22Rv1 (cell line): ENCODE results near the gene CA10.

Experiments
- CTCF ChIP-seq: fragments of 450-650 bp; IDR thresholded peaks from 2 replicates; pipeline ENCODE4 v1.5.1; 2017; ENCODE audit warnings: mild to moderate bottlenecking
- ZFX ChIP-seq: fragments of 450-650 bp; IDR thresholded peaks from 2 replicates; pipeline ENCODE4 v1.6.1; 2017; ENCODE audit warnings: antibody characterized with exemption, borderline replicate concordance

DNA sequence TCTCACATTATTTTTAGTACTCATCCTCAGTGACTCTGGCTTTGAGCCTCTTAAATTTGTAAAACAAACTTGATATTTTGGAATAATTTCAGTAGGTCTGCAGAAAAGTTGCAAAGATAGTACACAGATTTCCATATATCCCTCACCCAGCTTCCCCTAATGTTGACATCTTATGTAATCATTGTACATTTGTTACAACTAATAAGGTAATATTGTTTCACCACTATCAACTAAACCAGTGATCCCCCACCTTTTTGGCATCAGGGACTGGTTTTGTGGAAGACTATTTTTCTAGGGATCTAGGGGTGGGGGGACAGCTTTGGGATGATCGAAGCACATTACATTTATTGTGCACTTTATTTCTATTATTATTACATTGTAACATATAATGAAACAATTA lies 391.2 kb downstream of the CA10 start:
- TF ChIP-seq CTCF (no peak), ZFX (no peak)
